ENCODE measurements around the gene GPR146.
A peak's percentile ranks its signal among the peaks of the same experiment; 100 is the strongest.
"Not testable (repeated sequence)": the region's sequence is repeated elsewhere in the genome, so short reads cannot be mapped to it uniquely, and the experiment has no call there.

Gene GPR146

GRCh38 chr7:1058311-1058710 is 14.0 kb downstream of the GPR146 start:
- no peak for DNase-seq (ENCODE audit: low read depth in 2 of 2)

DNA sequence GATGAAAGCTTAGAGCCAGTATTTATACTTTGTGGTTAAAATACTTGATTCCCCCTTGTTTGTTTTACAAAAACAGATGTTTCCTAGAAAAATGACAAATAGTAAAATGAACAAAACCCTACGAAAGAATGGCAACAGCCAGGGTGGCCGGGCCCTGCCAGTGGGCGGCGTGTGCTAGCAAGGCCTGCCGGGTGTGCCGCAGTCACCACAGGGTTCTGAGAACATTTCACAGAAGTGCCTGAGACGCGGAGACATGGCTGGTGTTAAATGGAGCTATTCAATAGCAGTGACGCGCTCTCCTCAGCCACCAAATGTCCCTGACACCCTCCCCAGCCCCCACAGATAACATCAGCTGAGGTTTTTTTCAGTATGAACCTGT is 14.5 kb downstream of the GPR146 start:
- DNase-seq (ENCODE audit: low read depth in 2 of 2): no peak

DNA sequence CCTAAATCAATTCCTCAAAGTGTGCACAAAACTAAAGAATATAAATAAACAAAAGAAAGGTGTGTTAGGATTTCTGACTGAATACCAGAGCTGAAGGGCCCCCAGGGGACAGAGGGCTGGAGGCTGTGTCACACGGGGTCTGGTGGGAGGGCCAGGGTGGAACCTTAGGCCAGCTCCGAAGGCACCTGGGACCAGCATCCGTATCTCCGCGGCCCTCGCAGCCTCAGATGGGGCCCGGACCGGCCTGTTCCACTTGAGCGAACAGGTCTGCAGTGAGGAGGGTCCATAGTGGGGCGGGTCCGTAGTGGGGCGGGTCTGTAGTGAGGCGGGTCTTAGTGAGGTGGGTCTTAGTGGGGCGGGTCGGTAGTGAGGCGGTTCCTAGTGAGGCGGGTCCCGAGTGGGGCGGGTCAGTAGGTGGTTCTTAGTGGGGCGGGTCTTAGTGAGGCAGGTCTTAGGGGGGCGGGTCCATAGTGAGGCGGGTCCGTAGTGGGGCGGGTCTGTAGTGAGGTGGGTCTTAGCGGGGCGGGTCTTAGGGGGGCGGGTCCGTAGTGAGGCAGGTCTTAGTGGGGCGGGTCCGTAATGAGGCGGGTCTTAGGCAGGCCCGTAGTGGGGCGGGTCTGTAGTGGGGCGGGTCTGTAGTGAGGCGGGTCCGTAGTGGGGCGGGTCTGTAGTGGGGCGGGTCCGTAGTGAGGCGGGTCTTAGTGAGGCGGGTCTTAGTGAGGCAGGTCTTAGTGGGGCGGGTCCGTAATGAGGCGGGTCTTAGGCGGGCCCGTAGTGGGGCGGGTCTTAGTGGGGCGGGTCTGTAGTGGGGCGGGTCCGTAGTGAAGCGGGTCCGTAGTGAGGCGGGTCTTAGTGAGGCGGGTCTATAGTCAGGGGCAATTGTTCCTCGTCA is 15.1 kb downstream of the GPR146 start:
- no peak for DNase-seq (ENCODE audit: low read depth in 2 of 2)

DNA sequence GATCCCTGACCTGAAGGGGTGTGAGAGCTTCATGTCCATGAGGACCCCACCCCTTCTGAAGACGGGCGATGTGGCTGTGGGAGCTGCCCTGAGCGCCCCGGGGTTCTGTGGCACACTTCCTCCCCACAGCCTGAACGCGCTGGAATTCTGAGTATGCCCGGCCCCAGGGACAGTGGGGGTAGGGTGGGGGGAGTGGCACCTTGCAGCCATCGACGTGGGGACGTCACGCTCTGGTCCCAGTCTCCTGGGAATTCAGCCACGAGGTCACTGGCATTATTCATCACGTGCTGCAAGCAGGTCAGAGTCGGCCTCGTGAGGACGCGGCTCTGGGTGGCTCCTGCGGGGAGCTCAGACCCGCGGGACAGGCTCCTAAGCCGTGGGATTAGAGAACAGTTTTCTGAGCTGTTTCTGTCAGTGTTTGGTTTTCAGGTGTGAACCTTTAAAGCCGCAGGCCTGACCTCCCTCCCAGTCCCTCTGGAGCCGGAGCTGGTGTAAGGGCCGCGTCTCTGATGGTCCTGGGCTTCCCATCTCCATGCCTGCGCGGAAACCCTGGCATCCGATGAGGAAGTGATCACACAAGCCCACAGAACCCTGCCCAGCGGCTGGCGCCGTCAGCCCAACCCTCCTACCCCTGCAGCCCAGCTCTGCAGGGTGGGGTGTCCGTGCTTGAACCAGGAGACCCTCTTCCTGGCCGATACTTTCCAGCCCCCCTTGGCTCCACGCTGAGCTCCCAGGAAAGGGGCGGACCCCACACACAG is 16.1 kb downstream of the GPR146 start:
- DNase-seq (ENCODE audit: low read depth in 2 of 2): no peak

GRCh38 chr7:1061180-1061579 is 16.8 kb downstream of the GPR146 start:
- no peak for DNase-seq (ENCODE audit: low read depth in 2 of 2)

DNA sequence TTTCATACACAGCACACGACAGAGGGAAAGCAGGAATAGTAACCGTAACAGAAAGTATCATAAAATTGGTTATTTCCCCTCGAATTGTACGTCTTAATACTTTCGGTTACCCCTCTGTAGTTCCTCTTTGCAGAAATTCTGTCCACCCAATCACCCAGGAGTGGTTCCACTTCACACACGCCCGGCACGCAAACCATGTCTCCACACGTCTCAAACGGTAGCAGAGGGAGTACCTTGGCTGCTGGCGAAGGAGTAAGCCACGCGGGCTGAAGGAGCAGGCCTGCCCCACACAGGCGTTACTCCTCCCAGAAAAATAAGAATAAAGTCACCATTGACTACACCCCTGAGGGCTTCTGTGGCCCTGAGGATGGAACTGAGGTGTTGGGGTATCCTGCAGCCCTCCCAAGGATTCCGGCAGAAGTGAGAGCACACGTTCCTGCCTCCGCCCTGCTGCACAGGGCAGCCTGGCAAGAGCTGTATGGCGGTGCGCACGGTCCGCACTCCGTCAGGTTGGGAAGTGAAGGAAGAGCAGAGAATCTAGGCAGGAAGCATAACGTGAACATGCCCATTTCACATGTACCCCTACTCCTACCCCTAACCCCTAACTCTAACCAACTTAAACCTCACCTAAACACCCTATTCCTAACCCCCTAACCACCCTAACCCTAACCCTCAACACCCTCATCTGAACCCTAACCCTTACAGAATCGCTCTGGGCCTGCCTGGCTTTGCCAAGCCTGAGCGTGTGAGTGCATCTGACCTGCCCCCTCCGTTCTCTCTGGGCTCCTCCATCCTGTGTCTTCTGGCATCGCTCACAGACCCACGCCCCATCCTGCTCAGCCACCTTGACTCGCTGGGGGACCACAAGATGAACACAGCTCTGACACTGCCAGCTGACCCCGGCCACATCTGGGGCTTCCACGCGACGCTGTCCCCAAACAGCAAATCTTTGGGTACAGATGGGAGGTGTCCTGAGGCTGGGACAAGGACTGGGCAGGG is 18.2 kb downstream of the GPR146 start:
- no peak for DNase-seq (ENCODE audit: low read depth in 2 of 2)

GRCh38 chr7:1063361-1063760 is 19.0 kb downstream of the GPR146 start:
- no peak for DNase-seq (ENCODE audit: low read depth in 2 of 2)

DNA sequence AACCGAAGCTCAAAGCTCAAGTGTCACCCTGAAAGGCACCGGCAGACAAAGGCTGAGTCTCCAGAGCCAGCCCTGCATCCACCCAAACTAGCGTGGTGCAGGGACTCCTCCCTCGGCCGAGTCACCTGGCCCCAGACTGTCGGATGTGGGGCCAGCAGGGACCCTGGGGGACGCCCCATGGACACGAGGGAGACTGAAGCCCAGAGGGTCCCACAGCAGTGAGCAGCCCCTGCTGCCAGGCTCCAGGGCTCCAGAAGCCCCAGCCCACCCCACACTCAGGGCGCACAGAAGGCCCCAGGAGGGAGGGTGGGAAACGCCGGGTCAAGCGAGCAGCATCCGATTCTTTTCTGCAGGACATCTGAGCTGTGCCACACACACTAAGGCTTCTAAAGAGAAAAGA is 20.2 kb downstream of the GPR146 start:
- no peak for DNase-seq (ENCODE audit: low read depth in 2 of 2)

DNA sequence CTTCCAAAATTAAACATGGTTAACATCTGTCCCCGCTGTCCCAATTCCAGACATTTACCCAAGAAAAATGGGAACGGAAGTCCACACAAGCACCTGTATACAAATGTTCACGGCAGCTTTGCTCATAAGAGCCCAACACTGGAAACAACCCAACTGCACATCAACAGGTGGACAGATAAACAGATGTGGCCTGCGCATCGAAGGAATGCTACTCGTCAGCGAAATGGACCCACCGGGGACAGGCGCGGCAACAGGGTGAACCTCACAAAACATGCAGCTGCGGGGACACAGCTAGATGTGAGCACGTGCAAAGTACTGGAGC is 20.9 kb downstream of the GPR146 start:
- no peak for DNase-seq (ENCODE audit: low read depth in 2 of 2)

- peak; percentile 47 to 60 for DNase-seq (ENCODE audit: low read depth in 2 of 2)
Observed at GRCh38 chr7:1065585-1066241, 21.4 kb downstream of the GPR146 start.

- DNase-seq (ENCODE audit: low read depth in 2 of 2): no peak
Observed at GRCh38 chr7:1066242-1066588, 21.9 kb downstream of the GPR146 start.

GRCh38 chr7:1068013-1068412 is 23.7 kb downstream of the GPR146 start:
- no peak for DNase-seq (ENCODE audit: low read depth in 2 of 2)

DNA sequence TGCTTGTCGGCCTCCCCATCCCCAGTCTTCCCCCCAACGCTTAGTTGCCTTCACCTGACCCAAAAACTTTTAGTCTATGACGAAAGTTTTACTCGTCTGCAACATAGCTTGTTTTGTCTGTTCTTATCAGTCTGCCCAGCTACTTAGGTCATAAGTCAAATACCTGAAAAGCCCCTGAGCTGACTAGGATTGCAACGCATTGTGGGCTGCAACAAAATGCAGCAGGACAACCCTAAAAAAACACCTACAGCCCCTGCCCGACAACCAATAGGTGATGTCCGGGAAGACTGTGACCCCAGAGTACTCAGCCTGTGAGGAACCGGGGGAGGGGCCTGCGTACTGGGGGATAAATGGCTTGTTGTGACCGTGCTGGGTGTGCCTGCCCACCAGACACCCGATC is 24.3 kb downstream of the GPR146 start:
- DNase-seq (ENCODE audit: low read depth in 2 of 2): no peak

- no peak for DNase-seq (ENCODE audit: low read depth in 2 of 2)
Observed at GRCh38 chr7:1070544-1071011, 26.2 kb downstream of the GPR146 start.

- DNase-seq (ENCODE audit: low read depth in 2 of 2): no peak
Observed at GRCh38 chr7:1071731-1072254, 27.4 kb downstream of the GPR146 start.

DNA sequence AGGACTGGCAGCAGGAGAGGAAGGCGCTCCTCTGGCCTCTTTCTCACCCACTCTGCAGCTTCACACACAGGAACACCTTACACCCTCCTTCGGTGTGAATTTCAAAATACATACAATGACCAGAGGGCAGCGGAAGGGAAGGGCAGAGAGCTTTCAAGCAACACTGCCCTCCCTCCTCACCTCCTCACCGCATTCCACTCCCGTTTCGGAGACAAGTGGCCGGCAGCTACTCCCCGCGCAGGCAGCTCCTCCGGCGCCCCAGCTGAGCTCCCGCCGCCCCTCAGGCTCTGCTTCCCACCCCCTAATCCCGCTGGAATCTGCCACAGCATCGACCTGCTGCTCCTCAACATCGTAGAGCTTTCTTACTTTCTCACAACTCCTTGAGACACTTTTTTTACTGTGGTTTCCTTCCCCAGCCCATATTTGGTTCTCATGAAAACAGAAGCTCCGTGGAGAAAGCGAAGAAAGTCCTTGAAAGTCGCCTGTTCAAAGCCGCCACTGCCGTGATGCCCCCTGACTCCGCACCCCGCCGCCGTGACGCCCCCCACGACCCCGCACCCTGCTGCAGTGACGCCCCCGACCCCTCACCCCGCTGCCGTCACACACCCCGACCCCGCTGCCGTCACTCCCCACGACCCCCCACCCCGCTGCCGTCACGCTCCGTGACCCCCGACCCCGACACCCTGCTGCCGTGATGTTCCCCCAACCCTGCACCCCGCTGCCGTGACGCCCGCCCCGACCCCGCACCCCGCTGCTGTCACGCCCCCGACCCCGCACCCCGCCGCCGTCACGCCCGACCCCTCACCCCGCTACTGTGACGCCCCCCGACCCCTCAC is 29.0 kb downstream of the GPR146 start:
- no peak for DNase-seq (ENCODE audit: low read depth in 2 of 2)

- not testable (repeated sequence) for DNase-seq (ENCODE audit: low read depth in 2 of 2)
Observed at GRCh38 chr7:1074018-1074417, 29.7 kb downstream of the GPR146 start.

- no peak for DNase-seq (ENCODE audit: low read depth in 2 of 2)
Observed at GRCh38 chr7:1074593-1075431, 30.5 kb downstream of the GPR146 start.

Data from activated CD8-positive, alpha-beta memory T cell treated with anti-CD3 and anti-CD28 coated beads for 4 hours (primary cell).